Brain microvascular endothelial cell (primary cell): ENCODE data around the gene CHPF.

Experiments
- DNase-seq: peaks from one replicate; pipeline ENCODE4 v3.0.0-alpha.2; 2020
- H3K27ac ChIP-seq: fragments of 250-450 bp; sonication (Bioruptor Pico); 2 replicates; pipeline ENCODE4 v1.5.1; 2020; ENCODE audit warnings: mild to moderate bottlenecking, moderate library complexity
- H3K27me3 ChIP-seq: fragments of 250-450 bp; sonication (Bioruptor Pico); replicated peaks from 2 replicates; pipeline ENCODE4 v1.5.1; 2020; ENCODE audit warnings: mild to moderate bottlenecking
- H3K36me3 ChIP-seq: fragments of 250-450 bp; sonication (Bioruptor Pico); replicated peaks from 2 replicates; pipeline ENCODE4 v1.5.1; 2020; ENCODE audit warnings: mild to moderate bottlenecking
- H3K4me3 ChIP-seq: 2 replicates; pipeline ENCODE4 v1.5.1; 2011; ENCODE audit warnings: low read depth, mild to moderate bottlenecking, control low read depth, low read length, moderate library complexity
- in situ Hi-C: cut with HindIII; loops from 2 replicates; pipeline ENCODE4 v1.10.0; 2017; ENCODE audit warnings: low sequenced_read_pairs, low pct_ligation_motif_present
- TF ChIP-seq, protein P1 (sequence below): IDR thresholded peaks from 2 replicates; pipeline ENCODE4 v1.5.1; 2011; ENCODE audit warnings: low read depth, mild to moderate bottlenecking, moderate library complexity, low read length, control low read depth, inconsistent platforms; ENCODE audit errors: missing control alignments

Gene CHPF

DNA sequence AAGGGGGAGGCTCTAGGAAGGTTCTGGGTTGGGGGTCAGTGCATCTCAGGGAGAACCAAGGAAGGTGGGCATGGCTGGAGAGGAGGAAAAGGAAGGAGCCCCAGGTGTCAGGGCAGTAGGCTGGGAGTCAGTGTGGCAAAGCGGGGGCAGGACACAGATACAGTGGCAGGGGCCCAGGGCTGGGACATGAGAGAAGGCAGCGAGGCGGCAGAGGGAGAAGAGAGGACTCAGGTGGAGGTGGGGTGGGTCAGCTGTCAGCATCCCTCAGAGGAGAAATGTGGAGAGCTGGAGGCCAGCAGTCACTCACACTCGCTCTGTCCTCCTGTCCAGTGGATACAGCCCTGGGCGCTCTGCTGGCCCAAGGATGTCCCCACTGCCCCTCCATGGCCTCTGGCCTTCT lies 50.5 kb downstream of the CHPF start:
- Histone ChIP-seq H3K27me3 (peaks cover 29% of the 10 kb centered on the region), H3K27ac (no peak overlapping the region), H3K36me3 (no peaks in the 10 kb centered on the region), H3K4me3 (no peak overlapping the region)
- in situ Hi-C loops, result no loop called here
- no peak for DNase-seq
- TF ChIP-seq, protein P1, sequence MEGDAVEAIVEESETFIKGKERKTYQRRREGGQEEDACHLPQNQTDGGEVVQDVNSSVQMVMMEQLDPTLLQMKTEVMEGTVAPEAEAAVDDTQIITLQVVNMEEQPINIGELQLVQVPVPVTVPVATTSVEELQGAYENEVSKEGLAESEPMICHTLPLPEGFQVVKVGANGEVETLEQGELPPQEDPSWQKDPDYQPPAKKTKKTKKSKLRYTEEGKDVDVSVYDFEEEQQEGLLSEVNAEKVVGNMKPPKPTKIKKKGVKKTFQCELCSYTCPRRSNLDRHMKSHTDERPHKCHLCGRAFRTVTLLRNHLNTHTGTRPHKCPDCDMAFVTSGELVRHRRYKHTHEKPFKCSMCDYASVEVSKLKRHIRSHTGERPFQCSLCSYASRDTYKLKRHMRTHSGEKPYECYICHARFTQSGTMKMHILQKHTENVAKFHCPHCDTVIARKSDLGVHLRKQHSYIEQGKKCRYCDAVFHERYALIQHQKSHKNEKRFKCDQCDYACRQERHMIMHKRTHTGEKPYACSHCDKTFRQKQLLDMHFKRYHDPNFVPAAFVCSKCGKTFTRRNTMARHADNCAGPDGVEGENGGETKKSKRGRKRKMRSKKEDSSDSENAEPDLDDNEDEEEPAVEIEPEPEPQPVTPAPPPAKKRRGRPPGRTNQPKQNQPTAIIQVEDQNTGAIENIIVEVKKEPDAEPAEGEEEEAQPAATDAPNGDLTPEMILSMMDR, result no peak

DNA sequence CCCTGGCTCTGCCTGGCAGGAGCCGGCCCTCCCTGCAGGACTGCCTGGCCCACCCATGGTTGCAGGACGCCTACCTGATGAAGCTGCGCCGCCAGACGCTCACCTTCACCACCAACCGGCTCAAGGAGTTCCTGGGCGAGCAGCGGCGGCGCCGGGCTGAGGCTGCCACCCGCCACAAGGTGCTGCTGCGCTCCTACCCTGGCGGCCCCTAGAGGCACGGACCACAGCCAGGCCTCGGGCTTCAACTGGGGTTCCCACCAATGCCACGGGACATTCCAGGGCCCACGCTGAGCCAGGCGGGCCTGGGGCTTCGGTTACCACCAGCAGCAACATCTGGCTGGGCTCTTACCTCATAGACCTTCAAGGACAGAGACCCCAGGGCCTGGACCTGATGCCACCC lies 51.0 kb downstream of the CHPF start:
- Histone ChIP-seq H3K4me3 (no peak overlapping the region), H3K36me3 (no peaks in the 10 kb centered on the region), H3K27me3 (peaks cover 31% of the 10 kb centered on the region), H3K27ac (no peak overlapping the region)
- TF ChIP-seq, protein P1, result no peak
- no peak for DNase-seq
- in situ Hi-C loops, result no loop called here

DNA sequence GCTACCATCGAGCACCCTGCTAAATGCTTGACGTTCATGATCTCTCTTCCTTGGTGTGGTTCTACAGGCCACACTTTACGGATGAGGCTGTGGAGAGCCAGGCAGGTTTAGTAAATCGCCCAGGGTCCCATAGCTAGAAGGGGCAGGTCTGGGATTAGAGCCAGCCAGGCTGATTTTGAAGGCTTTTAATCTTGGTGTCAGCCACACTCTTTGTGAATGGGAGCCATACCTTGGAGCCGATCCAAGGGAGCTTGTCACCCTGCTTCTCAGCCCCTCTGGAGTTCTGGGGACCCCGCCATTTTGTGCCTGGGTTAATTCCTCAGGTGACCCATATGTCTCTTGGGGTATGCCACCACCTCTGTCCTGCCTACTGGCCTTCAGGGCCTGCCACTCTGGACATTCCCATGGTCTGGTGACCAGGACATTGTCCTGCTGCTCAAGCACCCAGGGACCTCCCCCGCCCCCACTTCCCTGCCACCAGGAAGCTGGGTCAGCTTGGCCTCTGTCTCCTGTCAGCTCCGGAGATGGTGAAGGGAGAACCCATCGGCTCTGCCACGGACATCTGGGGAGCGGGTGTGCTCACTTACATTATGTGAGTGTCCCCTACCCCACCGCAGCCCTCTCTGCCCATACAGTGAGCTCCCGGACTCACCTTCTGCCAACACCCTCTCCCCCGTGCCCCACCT lies 52.2 kb downstream of the CHPF start:
- H3K27ac ChIP-seq, result no peak overlapping the region
- TF ChIP-seq, protein P1, result no peak
- no peak overlapping the region for H3K4me3 ChIP-seq
- in situ Hi-C loops, result no loop called here
- peaks cover 26% of the 10 kb centered on the region for H3K27me3 ChIP-seq
- H3K36me3 ChIP-seq, result no peaks in the 10 kb centered on the region
- DNase-seq, result no peak

DNA sequence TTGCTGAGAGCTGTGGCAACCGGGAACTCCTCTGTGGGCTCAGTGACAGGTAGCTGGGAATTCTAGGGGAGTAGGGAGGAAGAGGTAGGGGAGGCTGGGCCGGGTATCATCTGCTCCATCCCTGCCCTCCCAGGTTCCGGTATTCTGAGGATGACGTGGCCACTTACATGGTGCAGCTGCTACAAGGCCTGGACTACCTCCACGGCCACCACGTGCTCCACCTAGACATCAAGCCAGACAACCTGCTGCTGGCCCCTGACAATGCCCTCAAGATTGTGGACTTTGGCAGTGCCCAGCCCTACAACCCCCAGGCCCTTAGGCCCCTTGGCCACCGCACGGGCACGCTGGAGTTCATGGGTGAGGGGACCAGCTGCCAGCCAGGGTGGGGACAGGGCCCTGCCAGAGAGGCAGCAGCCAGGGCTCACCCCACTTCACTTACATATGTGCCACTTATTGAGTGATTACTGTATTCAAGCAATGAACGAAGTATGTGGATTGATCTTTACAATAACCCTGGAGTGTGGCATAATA lies 52.9 kb downstream of the CHPF start:
- Histone ChIP-seq H3K27me3 (peaks cover 32% of the 10 kb centered on the region), H3K27ac (no peak overlapping the region), H3K36me3 (no peaks in the 10 kb centered on the region), H3K4me3 (no peak overlapping the region)
- TF ChIP-seq, protein P1, result no peak
- in situ Hi-C loops, result no loop called here
- DNase-seq, result no peak

DNA sequence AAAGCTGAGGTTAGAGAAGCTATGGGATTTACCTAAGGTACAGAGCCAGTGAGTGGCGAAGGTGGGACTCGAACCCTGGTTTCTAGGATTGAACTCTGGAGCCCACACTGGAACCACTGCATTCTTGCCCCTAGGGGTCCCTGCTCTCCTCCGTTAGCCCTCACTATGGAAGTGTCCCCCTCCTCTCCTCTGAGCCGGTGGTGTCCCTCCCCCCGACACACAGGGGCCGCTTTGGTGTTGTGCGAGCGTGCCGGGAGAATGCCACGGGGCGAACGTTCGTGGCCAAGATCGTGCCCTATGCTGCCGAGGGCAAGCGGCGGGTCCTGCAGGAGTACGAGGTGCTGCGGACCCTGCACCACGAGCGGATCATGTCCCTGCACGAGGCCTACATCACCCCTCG lies 53.4 kb downstream of the CHPF start:
- no peak overlapping the region for H3K4me3 ChIP-seq
- H3K27me3 ChIP-seq, result peaks cover 36% of the 10 kb centered on the region
- TF ChIP-seq, protein P1, result peak; percentile 14
- in situ Hi-C loops, result no loop called here
- H3K27ac ChIP-seq, result no peak overlapping the region
- H3K36me3 ChIP-seq, result no peaks in the 10 kb centered on the region
- DNase-seq, result no peak

DNA sequence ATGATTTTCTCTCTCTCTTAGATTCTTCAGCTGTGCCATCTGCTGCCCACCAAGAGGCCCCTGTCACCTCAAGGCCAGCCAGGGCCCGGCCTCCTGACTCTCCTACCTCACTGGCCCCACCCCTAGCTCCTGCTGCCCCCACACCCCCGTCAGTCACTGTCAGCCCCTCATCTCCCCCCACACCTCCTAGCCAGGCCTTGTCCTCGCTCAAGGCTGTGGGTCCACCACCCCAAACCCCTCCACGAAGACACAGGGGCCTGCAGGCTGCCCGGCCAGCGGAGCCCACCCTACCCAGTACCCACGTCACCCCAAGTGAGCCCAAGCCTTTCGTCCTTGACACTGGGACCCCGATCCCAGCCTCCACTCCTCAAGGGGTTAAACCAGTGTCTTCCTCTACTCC lies 54.3 kb downstream of the CHPF start:
- Histone ChIP-seq H3K4me3 (no peak overlapping the region), H3K27me3 (peaks cover 45% of the 10 kb centered on the region), H3K27ac (no peak overlapping the region), H3K36me3 (no peaks in the 10 kb centered on the region)
- in situ Hi-C loops, result no loop called here
- no peak for DNase-seq
- TF ChIP-seq, protein P1, result no peak
